Measurements from ENCODE around the gene FGF12.

The FGF12 gene

GRCh38 chr3:192419312-192419711 lies 308.0 kb downstream of the FGF12 start:
- no peak for TF ChIP-seq CTCF (IDR thresholded peaks at IDR 0.05)

- TF ChIP-seq CTCF (IDR thresholded peaks at IDR 0.05): no peak
These were observed 309.7 kb downstream of the FGF12 start for GRCh38 chr3:192417559-192418055.

GRCh38 chr3:192417017-192417416 lies 310.3 kb downstream of the FGF12 start:
- no peak for TF ChIP-seq CTCF (IDR thresholded peaks at IDR 0.05)

- no peak for TF ChIP-seq CTCF (IDR thresholded peaks at IDR 0.05)
These were observed 313.9 kb downstream of the FGF12 start for GRCh38 chr3:192413461-192413860.

GRCh38 chr3:192410684-192410960 lies 316.7 kb downstream of the FGF12 start:
- TF ChIP-seq CTCF (IDR thresholded peaks at IDR 0.05): no peak

- TF ChIP-seq CTCF (IDR thresholded peaks at IDR 0.05): no peak
These were observed 317.3 kb downstream of the FGF12 start for GRCh38 chr3:192409838-192410683.

- no peak for TF ChIP-seq CTCF (IDR thresholded peaks at IDR 0.05)
These were observed 318.0 kb downstream of the FGF12 start for GRCh38 chr3:192409201-192409837.
